Ishikawa (cell line): ENCODE results near the gene ZNF474.

Experiments
- CEBPB ChIP-seq: IDR thresholded peaks from 2 replicates; pipeline ENCODE4 v1.6.1; 2012
- CREB1 ChIP-seq: IDR thresholded peaks from 2 replicates; pipeline ENCODE4 v1.6.1; 2012; ENCODE audit warnings: low read depth
- EGR1 ChIP-seq: IDR thresholded peaks from 2 replicates; pipeline ENCODE4 v1.6.1; 2012
- EP300 ChIP-seq: IDR thresholded peaks from 2 replicates; pipeline ENCODE4 v1.6.1; 2012; ENCODE audit warnings: borderline replicate concordance
- FOXM1 ChIP-seq: IDR thresholded peaks from 2 replicates; pipeline ENCODE4 v1.6.1; 2012; ENCODE audit warnings: low read depth, borderline replicate concordance
- NFIC ChIP-seq: IDR thresholded peaks from 2 replicates; pipeline ENCODE4 v1.6.1; 2012
- RAD21 ChIP-seq: IDR thresholded peaks from 2 replicates; pipeline ENCODE4 v1.6.1; 2012; ENCODE audit warnings: low read depth
- REST ChIP-seq: IDR thresholded peaks from 2 replicates; pipeline ENCODE4 v1.6.1; 2012; ENCODE audit warnings: low read depth, mild to moderate bottlenecking
- TAF1 ChIP-seq: IDR thresholded peaks from 2 replicates; pipeline ENCODE4 v1.6.1; 2012; ENCODE audit warnings: low read depth, mild to moderate bottlenecking
- TCF12 ChIP-seq: IDR thresholded peaks from 2 replicates; pipeline ENCODE4 v1.6.1; 2012; ENCODE audit warnings: low read depth
- TEAD4 ChIP-seq: IDR thresholded peaks from 2 replicates; pipeline ENCODE4 v1.6.1; 2012
- USF1 ChIP-seq: IDR thresholded peaks from 2 replicates; pipeline ENCODE4 v1.6.1; 2012
- YY1 ChIP-seq: IDR thresholded peaks from 2 replicates; pipeline ENCODE4 v1.6.1; 2012; ENCODE audit warnings: low read depth
- ZBTB7A ChIP-seq: IDR thresholded peaks from 2 replicates; pipeline ENCODE4 v1.6.1; 2012; ENCODE audit warnings: low read depth
- TF ChIP-seq, protein P1 (sequence below): IDR thresholded peaks from 2 replicates; pipeline ENCODE4 v1.6.1; 2012

The ZNF474 gene

DNA sequence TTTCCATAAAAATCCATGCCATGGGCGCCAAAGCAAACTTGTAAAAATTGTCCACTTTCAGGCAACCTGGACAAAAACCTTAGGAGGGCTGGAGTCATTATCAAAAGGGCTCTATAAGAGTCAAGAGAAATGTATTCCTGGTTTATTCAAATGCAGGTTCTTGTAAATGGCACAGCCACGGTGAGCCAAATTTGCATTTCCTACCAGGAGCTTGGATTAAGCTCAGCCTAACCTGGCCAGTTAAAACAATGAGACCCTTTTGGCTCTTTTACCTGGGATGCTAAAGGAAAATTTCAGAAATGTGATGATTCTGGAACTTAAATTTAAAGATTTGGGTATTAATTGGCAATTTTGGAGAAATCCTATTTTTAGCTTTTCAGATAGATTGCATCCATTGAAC is 8.9 kb upstream of the ZNF474 start:
- TF ChIP-seq ZBTB7A: no peak
- no peak for TF ChIP-seq RAD21
- TF ChIP-seq CREB1: no peak
- TF ChIP-seq NFIC: no peak
- TF ChIP-seq TCF12: no peak
- TF ChIP-seq, protein P1, sequence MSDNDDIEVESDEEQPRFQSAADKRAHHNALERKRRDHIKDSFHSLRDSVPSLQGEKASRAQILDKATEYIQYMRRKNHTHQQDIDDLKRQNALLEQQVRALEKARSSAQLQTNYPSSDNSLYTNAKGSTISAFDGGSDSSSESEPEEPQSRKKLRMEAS: no peak
- TF ChIP-seq TAF1: no peak
- no peak for TF ChIP-seq TEAD4
- TF ChIP-seq USF1: no peak
- TF ChIP-seq REST: no peak
- TF ChIP-seq EGR1: no peak
- TF ChIP-seq EP300: no peak
- no peak for TF ChIP-seq YY1
- no peak for TF ChIP-seq CEBPB
- TF ChIP-seq FOXM1: no peak

DNA sequence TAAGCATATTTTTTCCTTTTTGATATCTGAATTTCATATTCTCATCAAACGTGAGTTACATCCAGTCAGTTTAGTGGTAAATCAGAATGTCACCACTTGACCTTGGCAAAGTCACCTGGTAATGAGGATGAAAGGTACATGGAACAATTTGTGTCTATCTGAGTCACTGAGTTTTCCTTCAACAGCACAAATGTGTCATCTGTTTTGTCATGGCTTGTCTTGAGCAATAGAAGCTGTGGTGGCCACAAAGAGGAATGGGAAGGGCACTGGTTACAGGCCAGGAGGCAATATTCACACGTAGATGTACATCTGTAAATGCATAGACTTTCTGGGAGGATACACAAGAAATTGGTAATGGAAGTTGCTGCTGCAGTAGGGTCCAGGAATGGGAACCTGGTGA is 8.4 kb upstream of the ZNF474 start:
- TF ChIP-seq REST (no peak), EP300 (no peak), CREB1 (no peak), YY1 (no peak), USF1 (no peak), TAF1 (no peak), CEBPB (no peak), TEAD4 (no peak), ZBTB7A (no peak), NFIC (no peak), TCF12 (no peak), FOXM1 (no peak)
- TF ChIP-seq, protein P1: no peak

DNA sequence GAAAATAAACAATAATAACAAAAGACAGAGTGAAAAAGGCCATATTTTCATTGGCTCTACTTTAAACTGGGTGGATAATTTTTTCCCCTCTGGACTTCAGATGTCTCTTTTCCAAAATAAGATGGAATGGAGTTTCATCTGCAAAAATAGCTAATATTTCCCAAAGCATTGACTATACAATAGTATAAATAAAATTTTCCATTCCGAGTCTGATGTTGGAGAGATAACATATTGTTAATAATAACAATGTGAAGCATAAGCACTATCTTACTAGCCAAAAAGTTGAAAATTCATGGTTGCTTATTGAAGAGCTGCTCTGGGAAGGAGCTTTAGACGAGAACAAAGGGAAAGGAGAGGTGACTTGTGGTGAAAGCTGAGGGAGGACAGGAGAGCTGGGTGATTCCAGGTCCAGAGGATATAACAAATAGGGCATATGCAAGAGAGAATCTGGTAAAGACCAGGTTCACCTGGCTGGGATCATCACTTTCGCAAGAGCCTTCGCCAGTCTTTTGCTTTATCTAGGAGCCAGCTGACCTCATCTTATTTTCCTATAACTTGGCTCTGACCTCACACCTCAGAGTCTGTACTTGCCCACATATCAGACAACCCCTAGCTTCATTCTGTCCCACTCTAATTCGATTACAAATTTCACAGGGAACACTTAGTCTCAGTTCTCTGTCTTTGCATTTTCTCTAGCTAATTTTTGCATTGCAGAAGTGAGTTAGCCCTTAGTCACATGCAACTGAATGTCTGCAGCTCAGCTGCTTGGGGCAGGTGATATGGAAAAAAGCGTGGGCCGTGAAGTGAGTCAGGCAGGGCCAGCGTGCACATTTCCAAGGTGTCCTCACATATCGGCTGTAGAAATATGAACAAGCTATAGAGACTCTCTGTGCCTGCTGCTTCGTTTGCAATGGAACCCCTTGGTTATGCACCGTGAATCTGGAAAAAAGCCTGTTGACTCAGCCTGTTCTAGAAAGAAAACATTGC is 7.6 kb upstream of the ZNF474 start:
- no peak for TF ChIP-seq REST
- TF ChIP-seq TCF12: no peak
- TF ChIP-seq EP300: no peak
- TF ChIP-seq YY1: no peak
- no peak for TF ChIP-seq FOXM1
- TF ChIP-seq CEBPB: no peak
- no peak for TF ChIP-seq EGR1
- TF ChIP-seq USF1: no peak
- no peak for TF ChIP-seq RAD21
- TF ChIP-seq TAF1: no peak
